ENCODE measurements around the gene TCP1.

DNA sequence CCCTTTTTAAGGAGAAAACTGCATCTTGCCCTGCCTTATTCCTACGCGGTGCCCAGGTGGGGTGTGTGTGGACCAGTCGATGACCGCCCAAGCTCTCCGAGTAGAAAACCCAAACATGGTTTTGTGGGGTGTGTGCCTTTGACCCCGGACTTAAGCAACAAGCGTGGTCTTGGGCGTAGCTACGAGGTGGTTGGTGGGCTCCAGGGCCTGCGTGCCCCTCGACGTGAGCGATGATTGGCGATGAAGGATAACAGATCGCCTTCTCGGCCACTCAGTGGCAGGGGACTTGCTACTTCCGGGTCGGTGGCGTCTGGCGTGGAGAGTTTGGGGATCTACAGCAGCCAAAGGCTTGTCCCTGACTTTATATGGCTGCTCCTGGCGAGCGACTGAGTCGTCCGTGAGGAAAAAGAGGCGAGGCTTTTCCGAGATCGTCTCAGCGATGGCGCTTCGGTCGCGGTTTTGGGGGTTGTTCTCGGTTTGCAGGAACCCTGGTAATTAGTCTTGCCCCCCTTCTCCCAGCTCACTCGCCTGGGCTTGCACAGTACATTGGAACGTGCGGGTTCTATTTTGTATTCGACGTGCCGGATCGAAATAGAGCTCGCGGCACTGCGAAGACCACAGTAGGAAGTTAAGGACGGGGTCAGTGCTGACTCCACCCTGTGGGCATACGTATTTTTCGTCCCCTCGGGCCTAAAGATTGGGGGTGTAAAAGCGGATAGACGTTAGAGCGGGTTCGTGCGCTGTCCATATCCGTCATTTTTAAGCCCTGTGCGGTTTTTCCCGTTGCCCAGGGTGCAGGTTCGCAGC lies 950 bp upstream of the TCP1 start, which contains the start of gene MRPL18:
- TF ChIP-seq CEBPB (IDR thresholded peaks at IDR 0.05; ENCODE audit: low read depth, low read length) (no peak), POLR2A (IDR thresholded peaks at IDR 0.05; ENCODE audit: control extremely low read depth in 1 of 2, low read depth in 2 of 2, low read length in 2 of 2) (peak; percentile 58 to 84), EP300 (IDR thresholded peaks at IDR 0.05; ENCODE audit: borderline replicate concordance in 1 of 2, low read depth in 2 of 2, low read length in 2 of 2) (no peak), EZH2 (IDR thresholded peaks at IDR 0.05; ENCODE audit: low read depth, low read length, severe bottlenecking) (no peak), RFX5 (IDR thresholded peaks at IDR 0.05; ENCODE audit: borderline replicate concordance, low read depth, low read length) (no peak), HDAC2 (IDR thresholded peaks at IDR 0.05; ENCODE audit: borderline replicate concordance in 1 of 2, low read depth in 2 of 2, low read length in 2 of 2) (0 out of 4 replicates have a peak, but pooled peaks of 1 of the 2 experiments have one; percentile 29), RAD21 (IDR thresholded peaks at IDR 0.05 in 1 of 2, conservative IDR thresholded peaks at IDR 0.05 in 1 of 2; ENCODE audit: low read depth in 2 of 2, low read length in 2 of 2) (no peak), BACH1 (IDR thresholded peaks at IDR 0.05; ENCODE audit: low read length) (no peak)
- TF ChIP-seq, protein P1, sequence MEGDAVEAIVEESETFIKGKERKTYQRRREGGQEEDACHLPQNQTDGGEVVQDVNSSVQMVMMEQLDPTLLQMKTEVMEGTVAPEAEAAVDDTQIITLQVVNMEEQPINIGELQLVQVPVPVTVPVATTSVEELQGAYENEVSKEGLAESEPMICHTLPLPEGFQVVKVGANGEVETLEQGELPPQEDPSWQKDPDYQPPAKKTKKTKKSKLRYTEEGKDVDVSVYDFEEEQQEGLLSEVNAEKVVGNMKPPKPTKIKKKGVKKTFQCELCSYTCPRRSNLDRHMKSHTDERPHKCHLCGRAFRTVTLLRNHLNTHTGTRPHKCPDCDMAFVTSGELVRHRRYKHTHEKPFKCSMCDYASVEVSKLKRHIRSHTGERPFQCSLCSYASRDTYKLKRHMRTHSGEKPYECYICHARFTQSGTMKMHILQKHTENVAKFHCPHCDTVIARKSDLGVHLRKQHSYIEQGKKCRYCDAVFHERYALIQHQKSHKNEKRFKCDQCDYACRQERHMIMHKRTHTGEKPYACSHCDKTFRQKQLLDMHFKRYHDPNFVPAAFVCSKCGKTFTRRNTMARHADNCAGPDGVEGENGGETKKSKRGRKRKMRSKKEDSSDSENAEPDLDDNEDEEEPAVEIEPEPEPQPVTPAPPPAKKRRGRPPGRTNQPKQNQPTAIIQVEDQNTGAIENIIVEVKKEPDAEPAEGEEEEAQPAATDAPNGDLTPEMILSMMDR (IDR thresholded peaks at IDR 0.05; ENCODE audit: control extremely low read depth in 1 of 3, insufficient read depth in 1 of 3, low read depth in 1 of 3, low read length in 3 of 3): no peak
